Activated CD8-positive, alpha-beta memory T cell treated with anti-CD3 and anti-CD28 coated beads, Interleukin-2, amount 50 U/mL, for 48 hours (primary cell): ENCODE results near the gene TRAPPC4.
"Not testable (repeated sequence)": the region's sequence is repeated elsewhere in the genome, so short reads cannot be mapped to it uniquely, and the experiment has no call there.

Experiments used
- DNase-seq: peaks from one replicate; pipeline ENCODE4 v3.0.0-alpha.2; 2020

TRAPPC4 gene, protein sequence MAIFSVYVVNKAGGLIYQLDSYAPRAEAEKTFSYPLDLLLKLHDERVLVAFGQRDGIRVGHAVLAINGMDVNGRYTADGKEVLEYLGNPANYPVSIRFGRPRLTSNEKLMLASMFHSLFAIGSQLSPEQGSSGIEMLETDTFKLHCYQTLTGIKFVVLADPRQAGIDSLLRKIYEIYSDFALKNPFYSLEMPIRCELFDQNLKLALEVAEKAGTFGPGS

DNA sequence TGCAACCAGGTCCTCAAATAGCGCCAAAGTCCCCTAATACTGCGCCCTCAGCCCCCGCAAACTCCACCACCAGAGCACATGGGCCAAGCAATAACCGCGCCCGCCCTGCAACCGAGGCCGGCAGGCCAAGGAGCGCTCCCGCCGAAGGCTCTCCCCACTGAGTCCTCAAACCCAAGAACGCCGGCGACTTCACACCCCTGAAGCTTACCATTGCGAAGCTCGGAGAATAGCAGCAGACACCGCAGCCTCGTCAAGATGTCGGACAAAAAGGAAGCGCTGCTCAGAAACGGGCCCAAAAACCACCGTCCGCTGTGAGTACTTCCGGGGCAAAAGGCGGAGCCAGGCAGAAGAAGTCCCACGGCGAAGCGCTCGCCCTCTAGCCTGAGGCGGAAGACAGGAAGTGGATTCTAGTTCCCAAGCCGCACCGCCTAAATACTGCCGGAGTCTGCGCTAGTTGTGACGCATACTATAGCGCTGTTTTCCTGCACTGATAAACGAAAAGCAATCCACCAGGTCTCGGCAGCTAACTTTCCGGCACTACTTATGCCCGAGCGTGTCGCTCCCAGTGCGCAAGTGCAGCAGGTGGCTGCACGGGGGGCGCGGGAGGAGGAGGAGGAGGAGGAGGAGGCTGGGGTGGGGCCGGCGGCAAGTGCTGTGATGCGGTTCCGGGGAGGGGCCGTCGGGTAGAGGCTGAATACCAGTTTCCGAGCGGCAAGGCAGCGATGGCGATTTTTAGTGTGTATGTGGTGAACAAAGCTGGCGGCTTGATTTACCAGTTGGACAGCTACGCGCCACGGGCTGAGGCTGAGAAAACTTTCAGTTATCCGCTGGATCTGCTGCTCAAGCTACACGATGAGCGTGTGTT, at the start of gene TRAPPC4, which contains the start of gene RPS25:
Gene TRAPPC4, plus strand, starts transcription at position 693 of the 865 bp plus-strand sequence. Its CDS starts 30 bp downstream, at position 723.
Gene RPS25, minus strand, starts transcription at position 270 of the 865 bp plus-strand sequence. Its CDS starts 59 bp downstream, at position 211.
- peak; percentile 93 for DNase-seq

DNA sequence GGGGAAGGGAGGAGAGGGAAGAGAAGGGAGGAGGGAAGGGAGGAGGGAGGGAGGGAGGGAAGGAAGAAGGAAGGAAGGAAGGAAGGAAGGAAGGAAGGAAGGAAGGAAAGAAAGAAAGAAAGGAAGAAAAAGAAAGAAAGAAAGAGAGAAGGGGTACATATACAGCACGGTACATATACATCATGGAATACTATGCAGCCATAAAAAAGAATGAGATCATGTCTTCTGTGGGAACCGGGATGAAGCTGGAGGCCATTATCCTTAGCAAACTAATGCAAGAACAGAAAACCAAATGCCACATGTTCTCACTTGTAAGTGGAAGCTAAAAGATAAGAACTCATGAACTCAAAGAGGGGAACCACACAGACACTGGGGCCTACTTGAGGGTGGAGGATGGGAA, 49.1 kb upstream of the TRAPPC4 start:
- DNase-seq: not testable (repeated sequence)

DNA sequence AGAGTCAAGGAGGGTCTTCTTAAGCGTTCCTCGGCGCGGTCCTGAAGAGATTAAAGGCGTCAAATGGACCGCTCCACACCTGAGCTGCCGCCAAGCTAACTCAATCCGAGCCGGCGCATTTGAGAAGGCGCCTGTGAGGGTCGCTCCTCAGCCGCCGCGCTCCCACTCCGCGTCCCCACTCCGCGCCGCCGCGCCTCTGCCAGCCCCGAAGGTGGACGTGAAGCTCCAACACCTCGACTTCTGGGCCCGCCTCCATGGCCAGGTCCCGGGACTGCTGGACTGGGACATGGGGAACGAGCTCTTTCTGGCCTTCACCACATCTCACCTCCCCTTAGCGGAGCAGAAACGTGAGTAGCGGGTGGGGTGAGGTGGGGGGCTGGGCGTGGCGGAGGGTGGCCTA, 46.9 kb upstream of the TRAPPC4 start, which contains the start of gene FOXR1:
Gene FOXR1, plus strand, starts transcription at position 116 of the 400 bp plus-strand sequence. Its CDS starts 171 bp downstream, at position 287.
- DNase-seq: no peak

DNA sequence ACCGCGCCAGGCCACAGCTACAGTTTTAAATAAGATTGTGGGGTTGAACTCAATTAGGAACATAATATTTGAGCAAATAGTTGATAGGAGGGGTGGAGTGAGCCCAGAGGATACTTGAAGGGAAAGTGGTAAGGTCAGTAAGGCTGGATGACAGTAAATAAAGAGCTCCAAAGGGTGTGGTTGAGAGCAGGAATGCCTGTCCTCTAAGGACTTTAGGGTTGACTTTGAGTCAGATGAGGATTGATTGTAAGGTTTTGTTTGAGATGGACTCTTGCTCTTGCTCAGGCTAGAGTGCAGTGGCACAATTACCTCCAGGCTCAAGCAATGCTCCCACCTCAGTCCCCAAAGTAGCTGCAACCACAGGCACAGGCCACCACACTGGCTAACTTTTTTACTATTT, 44.6 kb upstream of the TRAPPC4 start:
- no peak for DNase-seq

- no peak for DNase-seq
Observed at GRCh38 chr11:118975771-118976709, 42.5 kb upstream of the TRAPPC4 start.

DNA sequence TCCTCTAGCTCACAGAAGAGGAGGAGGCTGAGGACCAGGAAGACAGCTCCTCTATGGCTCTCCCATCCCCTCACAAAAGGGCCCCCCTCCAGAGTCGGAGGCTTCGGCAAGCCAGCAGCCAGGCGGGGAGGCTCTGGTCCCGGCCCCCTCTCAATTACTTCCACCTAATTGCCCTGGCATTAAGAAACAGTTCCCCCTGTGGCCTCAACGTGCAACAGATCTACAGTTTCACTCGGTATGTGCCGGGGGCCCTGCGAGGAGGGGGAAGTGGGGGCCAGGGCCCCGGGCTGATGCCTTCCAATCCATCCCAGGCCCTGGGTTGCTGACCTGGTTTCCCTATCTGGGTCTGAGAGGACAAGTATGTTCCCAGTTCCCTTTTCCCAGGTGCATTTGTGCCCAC, 39.1 kb upstream of the TRAPPC4 start:
- DNase-seq: no peak

- DNase-seq: no peak
Observed at GRCh38 chr11:118980191-118980881, 38.2 kb upstream of the TRAPPC4 start.

DNA sequence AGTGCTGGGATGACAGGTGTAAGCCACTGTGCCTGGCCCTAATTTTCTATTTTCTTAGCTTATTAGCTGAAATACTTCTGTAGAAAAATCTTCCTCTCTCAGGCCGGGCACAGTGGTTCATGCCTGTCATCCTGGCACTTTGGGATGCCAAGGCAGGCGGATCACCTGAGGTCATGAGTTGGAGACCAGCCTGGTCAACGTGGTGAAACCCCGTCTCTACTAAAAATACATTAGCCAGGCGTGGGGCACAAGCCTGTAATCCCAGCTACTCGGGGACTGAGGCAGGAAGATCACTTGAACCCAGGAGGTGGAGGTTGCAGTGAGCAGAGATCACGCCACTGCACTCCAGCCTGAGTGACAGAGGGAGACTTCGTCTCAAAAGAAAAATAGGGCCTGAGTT, 34.2 kb upstream of the TRAPPC4 start:
- not testable (repeated sequence) for DNase-seq

DNA sequence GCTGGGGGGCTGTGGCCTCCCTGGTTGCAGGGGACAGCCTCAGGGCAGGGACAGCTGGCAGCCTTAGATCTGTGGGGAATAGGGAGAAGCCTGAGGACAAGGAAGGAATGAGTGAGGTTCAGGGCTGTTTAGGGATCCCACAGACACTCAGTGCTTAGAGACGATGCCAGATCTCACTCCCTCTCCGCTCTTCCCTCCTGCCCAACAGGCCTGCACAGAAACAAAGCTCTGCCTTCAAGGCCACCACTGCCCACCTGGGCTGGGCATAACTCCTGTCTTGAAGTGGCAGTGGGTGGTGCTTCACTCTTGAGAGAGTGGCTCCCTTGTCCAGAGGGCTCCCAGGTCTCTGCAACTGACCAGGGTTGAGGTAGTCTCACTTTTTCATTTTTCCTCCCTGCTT, 33.7 kb upstream of the TRAPPC4 start:
- no peak for DNase-seq

DNA sequence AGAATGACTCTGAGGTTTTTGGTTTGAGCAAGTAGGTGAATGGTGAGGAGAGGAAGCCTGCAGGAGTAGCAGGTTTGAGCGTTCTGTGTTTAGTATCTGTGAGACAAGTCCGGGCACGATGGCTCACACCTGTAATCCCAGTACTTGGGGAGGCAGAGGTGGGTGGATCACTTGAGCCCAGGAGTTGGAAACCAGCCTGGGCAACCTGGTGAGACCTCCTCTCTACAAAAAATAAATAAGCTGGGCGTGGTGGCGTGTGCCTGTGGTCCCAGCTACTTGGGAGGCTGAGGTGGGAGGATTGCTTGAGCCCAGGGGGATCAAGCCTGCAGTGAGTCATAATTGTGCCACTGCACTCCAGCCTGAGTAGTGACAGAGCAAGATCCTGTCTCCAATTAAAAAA, 30.3 kb upstream of the TRAPPC4 start:
- no peak for DNase-seq

DNA sequence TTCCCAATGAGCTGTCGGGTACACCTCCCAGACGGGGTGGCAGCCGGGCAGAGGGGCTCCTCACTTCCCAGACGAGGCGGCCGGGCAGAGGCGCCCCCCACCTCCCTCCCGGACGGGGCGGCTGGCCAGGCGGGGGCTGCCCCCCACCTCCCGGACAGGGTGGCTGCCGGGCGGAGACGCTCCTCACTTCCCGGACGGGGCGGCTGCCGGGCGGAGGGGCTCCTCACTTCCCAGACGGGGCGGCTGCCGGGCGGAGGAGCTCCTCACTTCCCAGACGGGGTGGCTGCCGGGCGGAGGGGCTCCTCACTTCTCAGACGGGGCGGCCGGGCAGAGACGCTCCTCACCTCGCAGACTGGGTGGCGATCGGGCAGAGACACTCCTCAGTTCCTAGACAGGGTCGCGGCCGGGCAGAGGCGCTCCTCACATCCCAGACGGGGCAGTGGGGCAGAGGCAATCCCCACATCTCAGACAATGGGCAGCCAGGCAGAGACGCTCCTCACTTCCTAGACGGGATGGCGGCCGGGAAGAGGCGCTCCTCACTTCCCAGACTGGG, 27.0 kb upstream of the TRAPPC4 start:
- not testable (repeated sequence) for DNase-seq

GRCh38 chr11:118996926-118997626, 21.5 kb upstream of the TRAPPC4 start:
- DNase-seq: peak; percentile 64

- peak; percentile 97 for DNase-seq
Observed at GRCh38 chr11:118997627-118998387, 20.8 kb upstream of the TRAPPC4 start, which contains the start of gene CENATAC. CENATAC (plus strand) TSS chr11:118998138; CDS start chr11:118998198, 60 bp downstream.

- DNase-seq: no peak
Observed at GRCh38 chr11:118998388-118998717, 20.2 kb upstream of the TRAPPC4 start.

DNA sequence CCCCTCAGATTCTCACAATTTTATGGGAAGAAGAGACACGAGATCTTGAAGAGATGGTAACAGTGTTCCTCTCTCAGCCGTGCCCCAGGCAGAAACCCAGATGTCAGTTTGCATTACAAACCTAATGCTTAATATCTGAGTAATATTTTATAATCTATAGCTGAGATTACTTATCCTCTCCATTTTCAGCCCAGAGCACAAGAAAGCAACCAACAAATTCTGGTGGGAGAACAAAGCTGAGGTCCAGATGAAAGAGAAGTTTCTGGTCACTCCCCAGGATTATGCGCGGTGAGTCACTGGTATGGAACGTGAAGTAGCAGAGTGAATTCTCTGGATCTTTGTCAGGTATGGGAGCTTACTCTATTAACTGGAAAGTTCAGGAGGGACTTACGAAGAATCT, 19.7 kb upstream of the TRAPPC4 start:
- DNase-seq: no peak

GRCh38 chr11:119000906-119001305, 17.7 kb upstream of the TRAPPC4 start:
- DNase-seq: no peak

GRCh38 chr11:119006656-119007055, 11.9 kb upstream of the TRAPPC4 start:
- no peak for DNase-seq

- no peak for DNase-seq
Observed at GRCh38 chr11:119011476-119012053, 7.0 kb upstream of the TRAPPC4 start.

DNA sequence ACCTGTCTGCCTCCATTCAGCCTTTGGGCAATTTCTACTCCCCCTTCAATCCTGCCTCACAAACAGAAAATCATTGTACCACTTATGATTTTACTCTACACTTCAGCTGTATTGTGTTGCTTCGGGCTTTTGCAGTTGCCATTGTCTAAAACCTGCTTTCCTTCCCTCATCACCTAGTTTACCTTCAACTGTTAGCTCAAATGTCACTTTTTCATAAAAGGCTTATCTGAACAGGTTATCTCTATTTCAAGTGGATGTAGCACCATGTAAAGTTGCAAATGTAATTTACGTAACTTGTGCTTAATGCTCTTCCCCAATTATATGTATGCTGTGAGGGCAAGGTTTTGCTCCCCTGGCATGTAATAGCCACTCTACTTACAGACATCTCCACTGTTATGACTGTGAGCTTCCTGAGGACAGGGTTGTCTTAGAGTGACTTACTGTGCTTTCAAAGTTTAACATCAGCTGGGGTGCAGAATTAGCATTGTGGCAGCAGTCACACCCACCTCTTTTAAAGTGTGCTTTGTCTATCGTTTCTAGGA, 5.9 kb upstream of the TRAPPC4 start:
- DNase-seq: no peak
